ENCODE data around the gene ANKRD36B. TPM values are rescaled to one million over a fixed set of nuclear protein-coding genes. Genes with fewer than 3 reads are reported as not detected.

The ANKRD36B gene
- total RNA-seq: 4.2 and 4.3 TPM in 2 replicates

DNA sequence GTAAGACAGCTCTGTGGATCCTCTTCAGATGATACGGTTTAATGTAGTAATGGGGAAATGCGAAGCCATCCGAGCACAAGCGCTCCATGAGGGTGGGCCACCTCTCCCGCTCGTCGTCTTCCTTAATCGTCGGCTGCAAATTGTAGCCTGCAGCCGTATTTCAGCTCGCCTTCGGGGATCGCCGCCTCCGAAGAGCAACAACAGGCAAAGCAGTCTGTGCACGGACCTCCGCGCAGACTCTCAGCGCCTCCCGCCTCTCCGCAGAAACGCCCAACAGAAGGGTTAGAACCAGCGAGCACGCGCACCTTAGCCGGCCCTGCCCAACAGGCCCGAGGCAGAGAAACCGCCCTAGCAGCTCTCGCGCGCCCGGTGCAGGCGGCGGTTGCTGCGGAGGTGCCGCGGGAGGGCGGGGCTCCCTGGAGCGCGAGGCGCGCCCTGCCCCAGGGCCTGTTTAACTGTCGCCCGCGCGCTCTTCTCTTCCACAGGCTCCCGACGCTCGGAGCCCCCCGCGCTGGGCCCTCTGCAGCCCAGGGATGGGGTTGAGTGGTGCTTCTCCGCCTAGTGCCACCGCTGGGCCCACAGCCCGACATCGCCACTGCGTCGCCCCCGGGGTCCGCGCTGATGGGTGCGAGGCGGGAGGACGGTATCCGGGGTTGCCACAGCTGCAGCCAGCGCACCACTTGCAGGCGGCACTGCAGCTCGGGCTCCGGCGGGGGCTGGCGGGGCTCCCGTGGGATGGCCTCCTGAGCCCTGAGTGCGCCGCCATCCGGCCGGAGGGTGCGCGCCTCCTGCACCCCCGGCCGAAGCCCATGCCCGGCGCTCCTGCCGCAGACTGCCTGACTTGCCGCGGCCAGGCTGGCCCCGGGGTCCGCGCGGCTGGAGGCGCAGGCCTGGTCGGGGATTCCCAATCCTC is at the start of gene ANKRD36B:
ANKRD36B (minus strand) TSS at position 280 of the 913 bp plus-strand sequence; CDS start at position 88, 192 bp downstream.

Other genes starting within 250 kb of the ANKRD36B start
- 446 and 539 TPM in 2 replicates for gene COX5B, start 56.2 kb upstream of the ANKRD36B start, total RNA-seq
- gene ACTR1B, start 74.2 kb upstream of the ANKRD36B start, total RNA-seq: 37.4 and 53.5 TPM in 2 replicates
- not detected in 2 replicates for gene C2orf92, start 79.8 kb upstream of the ANKRD36B start, total RNA-seq
- not detected in 2 replicates for gene ZAP70, start 123.7 kb upstream of the ANKRD36B start, total RNA-seq

Measured in hair follicular keratinocyte (primary cell).